Astrocyte of the cerebellum (primary cell): ENCODE measurements around the gene GAS1.

Source experiments
- DNase-seq: peaks from one replicate; pipeline ENCODE4 v3.0.0-alpha.2; 2011; ENCODE audit warnings: low read depth
- H3K4me3 ChIP-seq: 2 replicates; pipeline ENCODE4 v1.5.1; 2011; ENCODE audit warnings: mild to moderate bottlenecking, low read depth, low read length, moderate library complexity
- CTCF ChIP-seq: IDR thresholded peaks from 2 replicates; pipeline ENCODE4 v1.5.1; 2012; ENCODE audit warnings: low read length, low read depth, moderate library complexity, mild to moderate bottlenecking; ENCODE audit errors: missing control alignments
- in situ Hi-C: cut with HindIII; loops from 2 replicates; pipeline ENCODE4 v1.10.0; 2017; ENCODE audit warnings: low sequenced_read_pairs

GAS1 gene

GRCh38 chr9:86968258-86968920 lies 21.1 kb upstream of the GAS1 start:
- no peak overlapping the region for H3K4me3 ChIP-seq
- DNase-seq = peak; percentile 85
- in situ Hi-C loops = no loop called here
- no peak for TF ChIP-seq CTCF

- in situ Hi-C loops = no loop called here
- no peak overlapping the region for H3K4me3 ChIP-seq
- no peak for DNase-seq
- no peak for TF ChIP-seq CTCF
These were observed 19.7 kb upstream of the GAS1 start for GRCh38 chr9:86966852-86967511.

GRCh38 chr9:86965636-86966395 lies 18.5 kb upstream of the GAS1 start:
- no peak for DNase-seq
- in situ Hi-C loops = no loop called here
- TF ChIP-seq CTCF = no peak
- no peak overlapping the region for H3K4me3 ChIP-seq

- DNase-seq = no peak
- in situ Hi-C loops = no loop called here
- no peak for TF ChIP-seq CTCF
- no peak overlapping the region for H3K4me3 ChIP-seq
These were observed 15.4 kb upstream of the GAS1 start for GRCh38 chr9:86962692-86963091.

- in situ Hi-C loops = no loop called here
- DNase-seq = no peak
- H3K4me3 ChIP-seq = no peak overlapping the region
- TF ChIP-seq CTCF = no peak
These were observed 13.6 kb upstream of the GAS1 start for GRCh38 chr9:86960938-86961337.

GRCh38 chr9:86958203-86958602 lies 10.9 kb upstream of the GAS1 start:
- H3K4me3 ChIP-seq = no peak overlapping the region
- TF ChIP-seq CTCF = no peak
- in situ Hi-C loops = no loop called here
- no peak for DNase-seq
